Iris pigment epithelial cell (primary cell): ENCODE data around the gene HMCN2.

Experiments used
- DNase-seq: peaks from one replicate; pipeline ENCODE4 v3.0.0-alpha.2; 2011; ENCODE audit warnings: low read depth

HMCN2 gene

DNA sequence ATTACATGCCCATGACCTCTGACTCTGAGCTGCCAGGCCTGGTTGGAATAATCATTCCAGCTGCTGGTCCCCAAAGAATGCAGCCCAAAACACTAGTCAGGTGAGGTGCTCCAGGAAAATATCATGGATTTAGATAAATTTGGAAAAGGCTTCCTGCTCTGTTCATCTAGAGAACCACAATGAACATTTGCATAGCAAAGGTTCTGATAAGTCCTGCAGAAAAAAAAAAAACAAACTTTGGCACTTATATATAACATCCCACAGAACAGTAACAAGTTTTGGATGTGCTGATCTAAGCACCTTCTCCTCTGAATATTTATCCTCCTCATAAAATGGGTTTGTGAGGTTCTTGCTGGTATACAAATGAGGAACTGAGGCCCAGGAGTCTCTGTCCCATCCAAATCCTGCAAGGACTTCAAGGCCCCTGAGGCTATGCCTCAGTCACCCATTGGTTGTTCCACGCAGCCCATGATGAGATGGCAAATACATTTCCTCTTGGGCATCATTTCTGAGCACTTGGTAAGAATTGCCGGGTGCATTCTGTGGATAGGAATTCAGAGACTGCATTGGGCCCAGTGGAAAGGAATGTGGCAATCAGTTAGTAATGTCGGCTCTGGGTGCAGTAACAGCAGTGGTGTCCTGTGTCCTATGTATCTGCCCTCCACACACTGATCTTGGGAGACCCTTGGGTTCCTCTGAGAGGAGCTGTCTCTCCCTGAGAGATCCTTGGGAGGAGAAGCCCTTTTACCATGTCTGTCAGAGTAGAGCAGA is 105.8 kb downstream of the HMCN2 start:
- no peak for DNase-seq

- no peak for DNase-seq
These were observed 106.5 kb downstream of the HMCN2 start for GRCh38 chr9:130372057-130372456.

- no peak for DNase-seq
These were observed 108.2 kb downstream of the HMCN2 start for GRCh38 chr9:130373679-130374325.

DNA sequence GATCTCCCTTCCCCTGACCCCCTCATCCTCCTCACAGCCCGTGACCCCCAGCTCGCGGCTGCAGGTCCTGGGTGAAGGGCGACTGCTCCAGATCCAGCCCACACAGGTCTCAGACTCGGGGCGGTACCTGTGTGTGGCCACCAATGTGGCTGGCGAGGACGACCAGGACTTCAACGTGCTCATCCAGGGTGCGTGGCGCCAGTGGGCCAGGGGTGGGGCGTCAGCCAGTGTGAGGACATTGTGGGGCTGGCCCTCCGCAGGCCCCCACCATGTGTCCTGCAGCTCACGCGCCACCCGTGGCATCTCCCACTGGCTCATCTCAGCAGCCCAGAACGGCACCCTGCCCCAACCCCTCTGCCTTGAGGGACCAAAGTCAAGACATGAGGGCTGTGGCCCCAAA is 112.1 kb downstream of the HMCN2 start:
- DNase-seq = no peak

DNA sequence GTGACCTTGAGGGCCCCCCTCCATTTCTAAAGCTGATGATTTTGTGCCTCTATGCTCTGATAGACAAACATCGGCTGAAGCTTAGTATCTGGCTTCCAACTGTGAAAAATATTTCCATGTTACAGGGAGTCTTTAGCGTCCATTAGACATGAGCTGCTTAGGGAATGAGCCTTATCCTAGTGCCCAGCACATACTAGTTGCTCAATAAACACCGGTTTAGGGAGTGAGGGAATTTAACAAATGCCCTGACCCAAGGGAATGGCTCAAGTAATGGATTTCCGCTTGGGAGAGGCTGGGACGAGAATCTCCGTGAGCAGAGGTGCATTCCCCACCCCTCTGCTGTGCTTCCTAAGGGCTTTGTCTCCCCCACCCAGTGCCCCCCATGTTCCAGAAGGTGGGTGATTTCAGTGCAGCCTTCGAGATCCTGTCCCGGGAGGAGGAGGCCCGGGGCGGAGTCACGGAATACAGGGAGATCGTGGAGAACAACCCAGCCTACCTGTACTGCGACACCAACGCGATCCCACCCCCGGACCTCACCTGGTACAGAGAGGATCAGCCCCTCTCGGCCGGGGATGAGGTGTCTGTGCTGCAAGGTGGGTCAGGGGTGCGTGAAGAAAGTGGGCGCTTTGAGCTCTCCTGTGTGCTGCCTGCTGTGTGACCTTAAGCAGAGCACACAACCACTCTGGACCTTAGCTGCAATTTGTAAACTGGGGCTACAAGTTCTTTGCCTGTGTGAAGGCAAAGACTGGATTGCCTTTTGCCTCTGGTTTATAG is 113.5 kb downstream of the HMCN2 start:
- no peak for DNase-seq

DNA sequence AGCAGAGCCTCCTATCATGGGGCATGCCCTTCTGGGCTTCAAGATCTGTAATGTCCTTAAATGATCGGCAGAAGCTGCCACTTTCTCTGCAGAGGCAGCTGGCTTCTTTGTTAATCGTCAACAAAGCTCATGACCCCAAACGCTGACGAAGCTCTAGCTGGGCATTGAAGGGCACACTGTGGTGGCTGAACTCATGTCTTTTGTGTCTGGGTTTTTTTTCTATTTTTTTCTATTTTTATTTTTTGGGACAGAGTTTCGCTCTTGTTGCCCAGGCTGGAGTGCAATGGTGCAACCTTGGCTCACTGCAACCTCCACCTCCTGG is 114.0 kb downstream of the HMCN2 start:
- no peak for DNase-seq

- DNase-seq = no peak
These were observed 115.4 kb downstream of the HMCN2 start for GRCh38 chr9:130380920-130381469.

GRCh38 chr9:130381660-130382059 is 116.1 kb downstream of the HMCN2 start:
- no peak for DNase-seq

DNA sequence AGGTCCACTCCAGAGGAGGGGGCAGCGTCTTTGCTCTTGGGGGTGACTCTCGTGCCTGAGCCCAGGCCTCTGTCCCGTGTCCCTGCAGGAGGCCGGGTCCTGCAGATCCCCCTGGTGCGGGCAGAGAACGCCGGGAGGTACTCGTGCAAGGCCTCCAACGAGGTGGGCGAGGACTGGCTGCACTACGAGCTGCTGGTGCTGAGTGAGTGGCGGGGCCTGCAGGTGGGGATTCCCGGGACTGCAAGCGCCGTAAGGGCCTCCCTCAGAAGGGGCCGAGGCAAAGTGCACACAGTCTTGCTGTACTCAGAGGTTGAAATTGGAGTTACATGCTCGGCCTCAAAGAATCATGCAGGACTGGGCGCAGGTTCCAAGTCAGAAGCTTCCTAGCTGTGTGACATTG is 116.5 kb downstream of the HMCN2 start:
- no peak for DNase-seq

DNA sequence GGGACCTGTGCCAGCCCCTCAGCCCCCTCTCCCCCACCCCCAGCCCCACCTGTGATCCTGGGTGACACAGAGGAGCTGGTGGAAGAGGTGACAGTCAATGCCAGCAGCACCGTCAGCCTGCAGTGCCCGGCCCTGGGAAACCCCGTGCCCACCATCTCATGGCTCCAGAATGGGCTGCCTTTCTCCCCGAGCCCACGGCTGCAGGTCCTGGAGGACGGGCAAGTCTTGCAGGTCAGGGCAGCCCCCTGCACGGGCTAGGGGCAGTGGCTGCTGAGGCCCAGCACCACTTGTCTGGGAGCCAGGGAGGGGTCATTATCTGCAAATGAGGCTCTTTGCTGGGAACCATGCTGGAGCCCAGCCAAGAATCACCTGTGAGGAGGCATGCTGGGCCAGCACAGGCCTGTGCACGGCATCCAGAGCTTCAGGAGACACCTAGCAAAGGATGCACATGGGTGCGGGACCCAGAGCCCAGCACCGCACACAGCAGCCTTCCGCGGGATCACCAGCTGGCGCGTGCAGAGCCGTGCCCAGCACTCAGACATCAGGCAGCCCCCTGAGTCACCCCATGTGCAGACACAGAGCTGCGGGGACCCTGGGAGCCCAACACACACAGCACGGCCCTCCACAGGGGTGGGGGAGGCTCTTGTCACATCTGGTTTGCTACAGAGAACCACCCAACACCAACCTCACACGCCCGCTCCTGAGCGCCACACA is 117.2 kb downstream of the HMCN2 start:
- DNase-seq = no peak

- no peak for DNase-seq
These were observed 117.8 kb downstream of the HMCN2 start for GRCh38 chr9:130383350-130383715.

DNA sequence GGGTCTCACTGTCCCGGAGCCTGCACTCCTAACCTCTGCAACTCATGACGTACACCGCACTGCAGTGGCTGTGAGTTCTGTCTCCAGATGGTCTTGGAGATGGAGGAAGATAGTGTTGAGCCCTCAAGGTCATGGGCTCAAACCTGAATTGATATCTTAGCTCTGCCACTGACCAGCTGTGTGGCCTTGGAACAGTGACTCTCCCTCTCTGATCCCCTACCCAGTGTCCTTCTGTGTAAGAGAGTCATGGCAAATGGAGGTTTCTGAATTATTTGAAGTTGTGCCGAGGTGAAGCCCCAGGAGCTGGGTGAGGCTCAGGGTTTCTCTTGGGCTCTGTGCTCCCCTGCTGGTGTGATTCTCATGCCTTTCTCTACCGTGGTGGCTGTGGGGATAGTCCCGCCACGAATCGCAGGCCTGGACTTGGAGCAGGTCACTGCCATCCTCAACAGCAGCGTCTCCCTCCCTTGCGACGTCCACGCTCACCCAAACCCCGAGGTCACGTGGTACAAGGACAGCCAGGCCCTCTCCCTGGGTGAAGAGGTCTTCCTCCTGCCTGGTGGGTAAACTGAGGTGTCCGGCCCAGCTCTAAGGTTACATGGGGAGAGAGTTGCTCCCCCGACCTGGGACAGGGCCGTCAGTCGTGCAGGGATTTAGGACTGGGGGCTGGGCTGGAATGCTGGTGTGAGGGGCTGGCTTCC is 118.6 kb downstream of the HMCN2 start:
- DNase-seq = no peak

GRCh38 chr9:130385257-130385656 is 119.7 kb downstream of the HMCN2 start:
- DNase-seq = no peak

DNA sequence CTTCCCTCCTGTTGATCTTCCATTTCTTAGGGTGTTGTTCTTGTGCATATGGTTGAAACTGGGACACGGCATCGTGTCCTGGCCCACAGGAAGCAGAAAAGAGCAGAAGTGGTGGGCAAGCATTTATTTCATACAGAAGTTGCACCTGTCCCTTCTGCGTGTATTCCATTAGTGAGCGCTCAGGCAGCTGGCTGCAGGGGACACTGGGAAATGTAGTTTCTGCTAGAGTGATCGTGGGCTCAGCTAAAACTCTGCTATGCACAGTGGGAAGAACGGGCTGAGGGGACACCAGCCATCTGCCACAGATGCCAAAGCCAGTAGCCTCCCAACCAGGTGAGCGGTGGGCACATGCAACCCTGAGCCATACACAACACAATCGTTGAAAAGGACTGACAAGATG is 121.8 kb downstream of the HMCN2 start:
- DNase-seq = no peak

DNA sequence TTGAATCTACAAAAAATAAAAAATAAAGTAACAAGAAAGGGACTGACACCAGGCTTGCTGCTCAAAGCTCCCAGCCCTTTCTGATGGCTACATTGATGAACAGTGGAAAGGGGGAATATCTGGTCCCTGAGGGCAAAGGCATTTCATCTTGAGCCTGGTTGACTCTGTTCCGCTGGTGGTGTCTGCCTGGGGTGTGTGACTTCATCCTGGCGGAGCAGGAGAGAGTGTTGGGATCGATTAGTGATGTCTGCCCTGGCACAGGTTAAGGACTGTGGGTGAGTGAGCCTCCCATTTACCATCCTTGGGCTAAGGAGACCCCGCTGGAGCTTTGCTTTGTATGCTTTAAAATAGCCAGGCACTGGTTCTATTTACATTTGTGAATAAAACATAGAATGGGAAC is 122.3 kb downstream of the HMCN2 start:
- DNase-seq = no peak

- no peak for DNase-seq
These were observed 124.8 kb downstream of the HMCN2 start for GRCh38 chr9:130390390-130390789.

- no peak for DNase-seq
These were observed 125.4 kb downstream of the HMCN2 start for GRCh38 chr9:130390986-130391385.

DNA sequence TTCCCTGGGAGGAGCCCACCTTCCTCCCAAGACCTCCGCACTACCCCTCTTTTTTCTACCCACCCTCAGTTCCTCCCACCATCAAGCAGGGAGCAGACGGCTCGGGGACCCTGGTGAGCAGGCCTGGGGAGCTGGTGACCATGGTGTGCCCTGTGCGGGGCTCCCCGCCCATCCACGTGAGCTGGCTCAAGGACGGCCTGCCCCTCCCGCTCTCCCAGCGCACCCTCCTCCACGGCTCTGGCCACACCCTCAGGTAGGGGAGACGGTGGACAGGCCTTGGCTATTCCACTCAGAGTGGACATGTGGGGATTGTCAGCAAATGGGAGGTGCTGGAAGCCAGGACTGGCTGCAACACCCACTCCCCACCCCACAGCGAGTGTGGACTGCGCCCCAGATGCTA is 126.3 kb downstream of the HMCN2 start:
- no peak for DNase-seq

DNA sequence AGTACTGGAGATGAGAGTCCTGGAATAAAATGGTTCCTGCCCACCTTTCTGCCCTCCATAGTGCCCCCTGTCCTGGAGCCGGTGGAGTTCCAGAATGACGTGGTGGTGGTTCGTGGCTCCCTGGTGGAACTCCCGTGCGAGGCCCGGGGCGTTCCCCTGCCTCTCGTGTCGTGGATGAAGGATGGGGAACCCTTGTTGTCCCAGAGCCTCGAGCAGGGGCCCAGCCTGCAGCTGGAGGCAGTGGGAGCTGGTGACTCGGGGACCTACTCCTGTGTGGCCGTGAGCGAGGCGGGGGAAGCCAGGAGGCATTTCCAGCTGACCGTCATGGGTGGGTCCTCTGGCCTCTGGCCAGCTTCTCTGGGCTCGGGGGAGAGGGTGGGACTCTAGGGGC is 128.1 kb downstream of the HMCN2 start:
- DNase-seq = no peak

DNA sequence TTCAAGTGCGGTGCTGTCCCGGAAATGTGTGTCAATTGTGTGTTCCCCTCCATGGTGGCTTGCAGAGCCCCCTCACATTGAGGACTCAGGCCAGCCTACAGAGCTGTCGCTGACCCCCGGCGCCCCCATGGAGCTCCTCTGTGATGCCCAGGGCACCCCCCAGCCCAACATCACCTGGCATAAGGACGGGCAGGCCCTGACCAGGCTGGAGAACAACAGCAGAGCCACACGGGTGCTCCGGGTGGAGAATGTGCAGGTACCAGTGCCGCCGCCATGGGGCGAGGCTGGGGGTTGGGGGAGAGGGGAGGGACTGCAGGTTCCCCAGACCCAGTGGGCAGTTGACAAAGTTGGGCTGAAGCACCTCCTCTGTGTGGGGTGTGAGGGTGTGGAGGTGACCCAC is 128.8 kb downstream of the HMCN2 start:
- no peak for DNase-seq

DNA sequence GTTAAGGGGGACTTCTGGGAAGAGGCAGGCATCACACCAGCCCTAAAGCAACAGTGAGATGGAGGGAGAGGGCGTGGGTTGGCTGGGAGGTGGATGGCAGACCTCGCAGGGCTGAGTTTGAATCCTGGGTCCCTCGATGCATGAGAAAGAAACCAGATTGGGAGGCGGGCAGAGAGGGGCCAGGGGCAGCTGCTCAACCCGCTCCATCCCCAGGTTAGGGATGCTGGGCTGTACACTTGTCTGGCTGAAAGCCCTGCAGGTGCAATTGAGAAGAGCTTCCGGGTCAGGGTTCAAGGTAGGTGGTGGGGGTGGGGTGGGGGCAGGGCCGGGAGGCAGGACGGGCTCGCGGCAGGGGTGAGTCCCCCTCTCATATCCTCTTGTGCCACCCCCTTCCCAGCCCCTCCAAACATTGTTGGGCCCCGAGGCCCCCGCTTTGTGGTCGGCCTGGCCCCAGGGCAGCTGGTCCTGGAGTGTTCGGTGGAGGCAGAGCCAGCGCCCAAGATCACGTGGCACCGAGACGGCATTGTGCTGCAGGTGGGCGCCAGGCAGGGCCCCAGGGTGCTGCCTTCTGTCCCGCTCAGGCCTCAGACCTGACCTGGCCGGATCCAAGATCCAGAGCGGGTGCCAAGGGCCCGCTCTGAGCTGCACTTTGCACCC is 129.4 kb downstream of the HMCN2 start:
- no peak for DNase-seq
